NCI-H187 treated with DMSO at 0.1 percent for 48 hours (cell line): ENCODE results near the gene MAPT.
"Not testable (repeated sequence)": the region's sequence is repeated elsewhere in the genome, so short reads cannot be mapped to it uniquely, and the experiment has no call there.

Source experiments
- DNase-seq: peaks from one replicate; lab custom pipeline; 2025; lab: John Stamatoyannopoulos, UW

The MAPT gene

GRCh38 chr17:45929344-45929743, 35.0 kb downstream of the MAPT start:
- no peak for DNase-seq

DNA sequence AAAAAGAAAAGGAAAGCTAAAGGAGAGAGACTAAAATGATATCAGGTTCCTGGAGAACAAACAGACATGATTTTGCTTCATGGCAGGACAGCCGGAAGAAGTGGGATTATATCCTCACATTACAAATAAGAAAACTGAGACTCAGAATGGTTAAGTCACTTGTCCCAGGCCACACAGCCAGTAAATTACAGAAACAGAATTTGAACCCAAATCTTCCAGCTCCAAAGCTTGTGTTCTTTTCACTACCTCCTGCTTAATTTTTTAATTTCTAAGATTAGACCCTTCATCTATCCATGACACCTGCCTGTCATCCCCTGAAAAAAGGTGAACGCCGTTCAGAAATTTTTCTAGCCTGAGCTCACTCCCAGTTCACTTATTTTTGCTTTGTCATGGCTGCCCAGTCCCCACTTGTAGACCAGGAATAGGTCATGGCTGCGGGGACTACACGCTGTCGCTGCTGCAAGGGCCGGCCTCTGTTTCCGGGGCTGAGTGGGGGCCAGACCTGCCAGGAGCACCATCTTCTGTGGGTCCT, 36.1 kb downstream of the MAPT start:
- DNase-seq: no peak

DNA sequence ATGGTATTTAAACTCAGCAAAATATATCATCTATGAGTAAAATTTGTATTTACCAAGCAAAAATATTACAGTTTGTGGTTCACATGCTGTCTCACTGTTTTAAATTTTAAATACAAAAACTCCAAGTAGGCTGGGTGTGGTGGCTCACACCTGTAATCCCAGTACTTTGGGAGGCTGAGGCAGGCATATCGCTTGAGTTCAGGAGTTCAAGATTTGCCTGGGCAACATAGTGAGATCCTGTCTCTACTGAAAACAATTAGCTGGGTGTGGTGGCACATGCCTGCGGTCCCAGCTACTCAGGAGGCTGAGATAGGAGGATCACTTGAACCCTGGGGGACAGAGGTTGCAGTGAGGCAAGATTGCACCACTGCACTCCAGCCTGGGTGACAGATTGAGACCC, 37.3 kb downstream of the MAPT start:
- no peak for DNase-seq

DNA sequence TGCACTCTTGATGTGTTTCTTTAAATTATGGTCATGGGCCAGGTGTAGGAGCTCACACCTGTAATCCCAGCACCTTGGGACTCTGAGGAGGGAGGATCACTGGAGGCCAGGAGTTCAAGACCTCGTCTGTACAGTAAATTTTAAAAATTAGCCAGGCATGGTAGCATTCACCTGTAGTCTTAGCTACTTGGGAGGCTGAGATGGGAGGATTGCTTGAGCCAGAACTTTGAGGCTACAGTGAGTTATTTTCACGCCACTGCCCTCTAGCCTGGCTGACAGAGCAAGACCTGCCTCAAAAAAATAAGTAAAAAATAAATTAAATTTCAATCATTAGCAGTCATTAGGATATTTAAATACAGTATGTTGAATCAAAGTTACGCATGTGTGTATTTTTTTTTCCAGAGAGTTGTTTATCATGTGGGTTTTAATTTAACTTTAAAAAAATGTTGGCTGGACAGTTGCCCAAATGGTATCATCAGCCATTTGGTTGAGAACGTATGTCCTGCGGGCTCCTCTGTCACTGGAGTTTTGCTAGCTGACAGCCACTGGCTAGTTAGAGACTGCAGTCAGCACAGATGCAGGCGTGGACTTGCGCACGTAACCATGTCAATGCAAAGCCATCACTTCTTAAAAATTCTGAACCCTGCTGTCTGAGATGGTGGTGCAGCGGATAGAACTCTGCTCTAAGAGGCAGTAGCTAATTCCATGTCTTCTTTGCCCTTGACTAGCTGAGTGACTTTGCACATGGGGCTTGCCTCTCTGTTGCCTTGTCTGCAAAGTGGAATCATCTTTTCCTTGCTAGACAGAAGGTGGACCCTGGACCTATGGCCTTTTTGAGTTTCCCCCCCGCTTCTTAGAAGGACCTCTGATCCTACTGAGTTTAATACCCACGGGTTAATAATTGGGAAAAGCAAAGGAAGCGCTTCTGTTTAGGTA, 40.0 kb downstream of the MAPT start:
- DNase-seq: no peak

DNA sequence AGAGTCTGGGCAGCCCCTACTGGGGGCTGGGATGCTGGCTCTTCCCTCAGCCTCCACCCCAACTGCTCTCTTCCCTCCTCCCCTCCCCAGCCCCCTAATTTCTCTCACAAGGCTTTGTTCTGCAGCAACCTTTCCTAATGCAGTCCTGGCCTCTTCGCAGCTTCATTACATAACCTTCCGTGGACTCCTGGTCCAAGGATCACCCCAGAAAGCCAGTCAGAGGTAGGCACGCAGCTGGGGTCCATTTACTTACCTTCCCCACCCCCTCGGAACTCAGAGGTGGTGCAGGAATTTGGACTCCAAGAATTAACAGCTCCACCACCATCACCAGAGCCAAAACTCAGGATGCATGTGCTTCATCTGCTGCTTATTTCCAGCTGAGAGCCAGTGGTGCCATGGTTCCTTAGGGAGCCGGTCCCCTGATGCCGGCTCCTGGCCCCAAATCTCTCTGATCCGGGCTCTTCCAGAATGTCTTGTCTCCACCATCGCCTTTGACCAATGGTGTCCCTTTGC, 40.9 kb downstream of the MAPT start:
- no peak for DNase-seq

DNA sequence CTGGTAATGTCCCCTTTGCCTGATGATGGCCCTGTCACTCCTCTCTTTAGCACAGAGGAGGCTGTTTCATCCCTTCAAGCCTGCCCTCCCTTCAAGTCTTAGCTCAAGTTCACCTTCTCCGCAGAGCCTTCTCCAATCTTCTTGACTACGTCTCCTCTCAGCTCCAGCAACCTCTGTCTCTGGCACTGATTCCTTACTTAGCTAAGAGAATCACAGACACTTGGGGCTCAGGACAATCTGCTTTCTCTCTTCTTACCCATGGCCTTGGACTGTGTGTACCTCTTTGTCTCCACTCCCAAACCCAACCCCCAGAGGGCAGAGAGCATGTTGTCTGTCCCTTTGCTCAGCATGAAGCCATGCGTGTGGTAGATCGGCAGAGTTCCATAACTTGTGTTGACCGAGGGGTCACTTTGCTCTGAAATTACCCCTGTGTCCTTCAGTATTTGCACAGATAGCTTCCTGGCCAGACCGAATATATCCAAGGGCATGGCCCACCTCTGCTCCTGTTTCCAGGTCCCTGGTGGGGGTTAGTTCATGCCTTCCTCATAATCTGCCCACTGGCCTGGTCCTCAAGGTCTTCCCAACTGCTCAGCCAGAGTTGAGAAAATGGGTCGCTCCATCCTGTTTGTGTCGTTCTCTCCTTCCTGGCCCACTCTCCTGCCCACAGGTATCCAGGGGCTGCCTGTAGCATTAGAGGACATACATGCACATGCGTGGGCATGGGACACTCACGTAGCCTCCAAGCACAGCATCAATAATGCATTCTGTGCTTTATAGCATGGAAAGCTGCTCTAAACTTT, 41.6 kb downstream of the MAPT start:
- no peak for DNase-seq

DNA sequence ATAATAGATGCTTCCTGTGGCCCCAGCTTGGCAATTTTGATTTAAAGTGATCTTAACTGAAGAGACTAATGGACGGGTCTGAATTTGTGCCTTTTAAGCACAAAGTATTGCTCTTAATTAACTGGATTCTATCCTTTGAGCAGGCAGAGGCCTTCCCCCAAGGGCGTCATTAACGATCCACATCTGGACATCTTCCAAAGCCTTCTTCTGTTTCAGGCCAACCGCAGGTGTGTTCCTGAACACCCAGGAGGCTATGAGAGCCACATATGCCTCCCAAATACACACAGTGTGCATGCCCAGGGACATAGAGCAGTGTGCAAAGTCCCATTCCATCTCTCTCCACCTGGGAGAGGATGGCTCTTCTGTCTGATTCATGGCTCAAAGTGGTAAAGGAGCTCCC, 42.3 kb downstream of the MAPT start:
- DNase-seq: peak; percentile 11

GRCh38 chr17:45937186-45937585, 42.8 kb downstream of the MAPT start:
- not testable (repeated sequence) for DNase-seq

DNA sequence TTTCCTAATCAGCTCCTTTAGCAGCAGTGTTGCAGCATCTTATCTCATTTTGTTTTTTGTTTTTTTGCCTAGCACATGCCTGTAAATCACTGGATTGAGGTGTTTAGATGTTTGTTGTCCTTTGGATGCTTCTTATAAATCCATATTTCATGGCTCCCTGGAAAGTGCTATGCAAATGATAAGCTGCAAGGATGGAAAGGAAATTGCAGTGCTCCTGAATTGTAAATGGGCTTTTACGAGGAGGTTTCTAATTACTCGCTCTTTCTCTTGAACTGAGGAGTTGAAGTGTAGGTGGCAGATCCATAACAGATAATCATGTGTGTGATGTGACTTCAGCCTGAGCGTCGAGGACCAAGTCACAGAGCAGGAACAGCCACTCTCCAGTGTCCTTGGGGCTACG, 45.0 kb downstream of the MAPT start:
- DNase-seq: no peak

DNA sequence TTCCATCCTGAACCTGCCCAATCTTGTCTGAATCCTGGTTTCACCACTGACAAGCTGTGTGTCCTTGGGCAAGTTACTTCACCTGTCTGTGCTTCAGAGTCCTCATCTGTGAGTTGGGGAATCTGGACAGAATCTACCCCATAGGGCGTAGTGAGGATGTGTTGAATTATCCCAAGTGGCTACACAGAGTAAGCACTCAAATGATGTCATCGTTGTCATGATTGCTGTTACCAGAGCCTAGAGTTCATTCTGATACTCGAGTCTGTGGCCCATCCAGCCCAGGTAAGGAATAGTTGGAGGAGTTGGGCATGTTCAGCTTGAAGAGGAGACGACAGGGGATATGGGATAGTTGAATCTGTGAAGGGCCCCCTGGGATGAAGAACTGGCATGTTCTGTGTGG, 45.9 kb downstream of the MAPT start:
- no peak for DNase-seq

- no peak for DNase-seq
These were observed 46.5 kb downstream of the MAPT start for GRCh38 chr17:45940826-45941225.

- DNase-seq: no peak
These were observed 47.0 kb downstream of the MAPT start for GRCh38 chr17:45941395-45941794.

- no peak for DNase-seq
These were observed 47.9 kb downstream of the MAPT start for GRCh38 chr17:45942284-45942683.

GRCh38 chr17:45946841-45947256, 52.5 kb downstream of the MAPT start:
- no peak for DNase-seq

GRCh38 chr17:45948498-45948880, 54.1 kb downstream of the MAPT start:
- no peak for DNase-seq

- no peak for DNase-seq
These were observed 54.7 kb downstream of the MAPT start for GRCh38 chr17:45948881-45949624.

DNA sequence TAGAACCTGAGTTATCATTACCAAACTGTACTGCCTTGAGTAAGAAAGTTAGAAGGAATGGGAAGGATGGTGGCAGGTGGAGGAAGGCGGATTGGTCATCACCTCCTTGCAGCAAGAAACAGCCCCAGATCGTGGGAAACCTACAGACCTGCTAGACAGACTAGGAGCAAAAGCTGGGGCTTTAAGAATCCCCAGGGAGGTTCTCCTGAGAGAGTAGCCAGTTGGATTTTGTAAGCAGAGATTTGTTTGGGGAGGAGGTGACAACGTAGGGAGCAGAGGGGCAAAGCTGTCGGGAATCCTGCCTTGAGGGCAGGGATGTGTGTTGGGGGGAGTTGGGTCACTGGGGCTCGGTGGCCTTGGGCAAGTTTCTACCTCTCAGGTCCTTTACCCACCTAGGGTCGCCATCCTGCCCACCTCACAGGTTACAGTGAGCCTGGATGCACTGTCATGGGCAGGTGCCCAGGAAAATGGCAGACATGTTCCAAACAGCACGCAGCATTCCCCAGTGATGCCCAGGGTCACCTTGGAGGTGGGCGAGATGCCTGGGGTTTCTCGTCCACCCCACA, 55.5 kb downstream of the MAPT start:
- DNase-seq: no peak

GRCh38 chr17:45950888-45951287, 56.5 kb downstream of the MAPT start:
- DNase-seq: no peak

DNA sequence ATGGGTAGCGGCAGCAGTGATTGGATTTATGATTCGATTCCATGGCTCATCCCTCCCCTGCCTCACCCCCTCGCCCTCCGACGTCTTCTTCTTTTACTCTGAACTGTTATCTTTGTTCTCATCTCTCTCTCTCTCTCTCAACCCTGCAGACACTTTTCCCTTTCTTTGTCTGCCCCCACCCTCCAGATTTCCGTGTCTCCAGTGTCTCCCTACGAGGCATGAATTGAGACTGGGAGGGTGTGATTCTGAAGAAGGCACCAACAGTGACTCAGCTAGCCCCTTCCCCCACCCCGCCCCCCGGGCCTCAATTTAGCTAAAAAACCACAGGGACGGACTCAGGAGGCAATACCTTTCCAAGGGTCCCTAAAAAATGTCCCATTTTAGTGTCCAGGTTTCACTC, 57.0 kb downstream of the MAPT start:
- DNase-seq: no peak

GRCh38 chr17:45951941-45952340, 57.6 kb downstream of the MAPT start:
- DNase-seq: no peak

- DNase-seq: no peak
These were observed 58.5 kb downstream of the MAPT start for GRCh38 chr17:45952814-45953320.
